WTC11 (cell line): Measurements from ENCODE around the gene CTDSPL.

Experiments used
- CREM ChIP-seq: sonication (generic); formaldehyde crosslinking; IDR thresholded peaks from 2 replicates; pipeline ENCODE4 v1.8.1; 2022; ENCODE audit warnings: mild to moderate bottlenecking, missing genetic modification reagents, moderate library complexity
- MYBL2 ChIP-seq: sonication (generic); formaldehyde crosslinking; IDR thresholded peaks from 2 replicates; pipeline ENCODE4 v1.8.1; 2023; ENCODE audit warnings: mild to moderate bottlenecking, moderate library complexity, missing genetic modification reagents
- NFYB ChIP-seq: sonication (generic); formaldehyde crosslinking; conservative IDR thresholded peaks from 2 replicates; pipeline ENCODE4 v1.8.0; 2022; ENCODE audit warnings: low read depth, missing genetic modification reagents
- NR3C1 ChIP-seq: sonication (generic); formaldehyde crosslinking; conservative IDR thresholded peaks from 2 replicates; pipeline ENCODE4 v1.8.1; 2023; ENCODE audit warnings: low read depth, mild to moderate bottlenecking, missing genetic modification reagents
- TEAD1 ChIP-seq: sonication (generic); formaldehyde crosslinking; IDR thresholded peaks from 2 replicates; pipeline ENCODE4 v1.8.0; 2022; ENCODE audit warnings: mild to moderate bottlenecking, missing genetic modification reagents
- ZNF396 ChIP-seq: fragments of 250-450 bp; sonication (Bioruptor Pico); IDR thresholded peaks from 2 replicates; pipeline ENCODE4 v1.8.0; 2021; ENCODE audit warnings: mild to moderate bottlenecking, moderate library complexity, borderline replicate concordance
- TF ChIP-seq, protein P1 (sequence below): sonication (generic); formaldehyde crosslinking; IDR thresholded peaks from 2 replicates; pipeline ENCODE4 v1.8.1; 2022; ENCODE audit warnings: missing genetic modification reagents, borderline replicate concordance

DNA sequence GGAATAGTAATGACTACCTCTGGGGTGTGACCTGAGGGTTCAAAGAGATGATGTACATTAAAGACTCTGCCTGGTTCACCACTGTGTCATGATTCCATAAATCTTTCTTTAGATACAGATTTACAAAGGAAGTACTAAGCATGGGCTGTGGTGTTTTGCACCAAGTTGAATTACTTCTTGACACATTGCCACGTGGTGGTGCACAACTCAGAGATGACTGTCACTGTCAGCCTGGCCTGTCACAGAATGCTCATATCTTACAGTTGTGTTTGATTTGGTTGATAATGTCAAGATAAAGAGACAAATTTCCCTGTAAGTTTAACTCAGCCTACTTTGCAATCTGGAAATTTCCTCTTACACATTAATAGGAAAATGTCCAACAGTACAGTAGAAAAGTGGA is 3.2 kb downstream of the CTDSPL start:
- no peak for TF ChIP-seq TEAD1 (CRISPR knock-in tag)
- TF ChIP-seq NR3C1 (CRISPR knock-in tag): no peak
- no peak for TF ChIP-seq MYBL2 (CRISPR knock-in tag)
- TF ChIP-seq NFYB: no peak
- TF ChIP-seq, protein P1, sequence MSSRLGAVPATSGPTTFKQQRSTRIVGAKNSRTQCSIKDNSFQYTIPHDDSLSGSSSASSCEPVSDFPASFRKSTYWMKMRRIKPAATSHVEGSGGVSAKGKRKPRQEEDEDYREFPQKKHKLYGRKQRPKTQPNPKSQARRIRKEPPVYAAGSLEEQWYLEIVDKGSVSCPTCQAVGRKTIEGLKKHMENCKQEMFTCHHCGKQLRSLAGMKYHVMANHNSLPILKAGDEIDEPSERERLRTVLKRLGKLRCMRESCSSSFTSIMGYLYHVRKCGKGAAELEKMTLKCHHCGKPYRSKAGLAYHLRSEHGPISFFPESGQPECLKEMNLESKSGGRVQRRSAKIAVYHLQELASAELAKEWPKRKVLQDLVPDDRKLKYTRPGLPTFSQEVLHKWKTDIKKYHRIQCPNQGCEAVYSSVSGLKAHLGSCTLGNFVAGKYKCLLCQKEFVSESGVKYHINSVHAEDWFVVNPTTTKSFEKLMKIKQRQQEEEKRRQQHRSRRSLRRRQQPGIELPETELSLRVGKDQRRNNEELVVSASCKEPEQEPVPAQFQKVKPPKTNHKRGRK (CRISPR knock-in tag): no peak
- TF ChIP-seq ZNF396 (CRISPR knock-in tag): no peak
- TF ChIP-seq CREM (CRISPR knock-in tag): no peak
